PFSK-1 (cell line): ENCODE measurements around the gene MCCC2.

Experiments
- POLR2AphosphoS5 ChIP-seq: IDR thresholded peaks from 2 replicates; pipeline ENCODE4 v1.6.1; 2012; ENCODE audit warnings: low read depth, mild to moderate bottlenecking, control low read depth, low read length, moderate library complexity
- TAF1 ChIP-seq: IDR thresholded peaks from 2 replicates; pipeline ENCODE4 v1.6.1; 2012; ENCODE audit warnings: low read length, control low read depth, borderline replicate concordance; ENCODE audit not compliant: insufficient read depth
- TF ChIP-seq, protein P1 (sequence below), 2 experiments: IDR thresholded peaks; 2 replicates each; pipeline versions ENCODE4 v1.6.1 to v1.8.0; 2011 to 2012; ENCODE audit warnings: low read depth in 2 of 2, low read length in 2 of 2, control low read depth in 1 of 2, inconsistent platforms in 1 of 2, mild to moderate bottlenecking in 1 of 2, moderate library complexity in 1 of 2; ENCODE audit not compliant: insufficient read depth in 1 of 2

DNA sequence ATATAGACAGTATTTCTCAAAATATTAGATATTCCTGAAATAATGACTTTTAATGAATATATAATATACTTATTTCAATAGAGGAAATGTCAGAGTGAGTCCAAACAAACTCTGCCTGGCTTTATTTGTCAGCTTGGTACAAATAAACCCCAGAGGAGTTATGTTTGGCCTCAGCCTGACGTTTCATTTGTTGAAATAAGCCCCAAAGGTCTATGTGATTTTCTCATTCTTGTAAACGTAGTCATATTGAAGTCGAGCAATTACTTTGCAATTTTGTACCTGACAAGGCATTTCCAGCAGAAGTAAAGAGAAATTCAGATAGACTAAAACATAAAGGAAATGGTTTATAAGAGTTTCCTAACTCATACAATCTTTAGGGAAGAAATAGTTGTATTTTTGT, 57.9 kb downstream of the MCCC2 start:
- TF ChIP-seq TAF1 (no peak), POLR2AphosphoS5 (no peak)
- TF ChIP-seq, protein P1, sequence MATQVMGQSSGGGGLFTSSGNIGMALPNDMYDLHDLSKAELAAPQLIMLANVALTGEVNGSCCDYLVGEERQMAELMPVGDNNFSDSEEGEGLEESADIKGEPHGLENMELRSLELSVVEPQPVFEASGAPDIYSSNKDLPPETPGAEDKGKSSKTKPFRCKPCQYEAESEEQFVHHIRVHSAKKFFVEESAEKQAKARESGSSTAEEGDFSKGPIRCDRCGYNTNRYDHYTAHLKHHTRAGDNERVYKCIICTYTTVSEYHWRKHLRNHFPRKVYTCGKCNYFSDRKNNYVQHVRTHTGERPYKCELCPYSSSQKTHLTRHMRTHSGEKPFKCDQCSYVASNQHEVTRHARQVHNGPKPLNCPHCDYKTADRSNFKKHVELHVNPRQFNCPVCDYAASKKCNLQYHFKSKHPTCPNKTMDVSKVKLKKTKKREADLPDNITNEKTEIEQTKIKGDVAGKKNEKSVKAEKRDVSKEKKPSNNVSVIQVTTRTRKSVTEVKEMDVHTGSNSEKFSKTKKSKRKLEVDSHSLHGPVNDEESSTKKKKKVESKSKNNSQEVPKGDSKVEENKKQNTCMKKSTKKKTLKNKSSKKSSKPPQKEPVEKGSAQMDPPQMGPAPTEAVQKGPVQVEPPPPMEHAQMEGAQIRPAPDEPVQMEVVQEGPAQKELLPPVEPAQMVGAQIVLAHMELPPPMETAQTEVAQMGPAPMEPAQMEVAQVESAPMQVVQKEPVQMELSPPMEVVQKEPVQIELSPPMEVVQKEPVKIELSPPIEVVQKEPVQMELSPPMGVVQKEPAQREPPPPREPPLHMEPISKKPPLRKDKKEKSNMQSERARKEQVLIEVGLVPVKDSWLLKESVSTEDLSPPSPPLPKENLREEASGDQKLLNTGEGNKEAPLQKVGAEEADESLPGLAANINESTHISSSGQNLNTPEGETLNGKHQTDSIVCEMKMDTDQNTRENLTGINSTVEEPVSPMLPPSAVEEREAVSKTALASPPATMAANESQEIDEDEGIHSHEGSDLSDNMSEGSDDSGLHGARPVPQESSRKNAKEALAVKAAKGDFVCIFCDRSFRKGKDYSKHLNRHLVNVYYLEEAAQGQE (IDR thresholded peaks at IDR 0.05; ENCODE audit: insufficient read depth in 1 of 2, low read depth in 2 of 2, low read length in 2 of 2) = no peak
